GM18502 (cell line): ENCODE measurements around the gene DDX42.

Experiments
- ATAC-seq: cut with Tn5 transposase; IDR thresholded peaks from one replicate; pipeline ENCODE4 v1.9.1; 2021; ENCODE audit warnings: mild to moderate bottlenecking; ENCODE audit not compliant: unreplicated experiment, poor library complexity

Gene DDX42

DNA sequence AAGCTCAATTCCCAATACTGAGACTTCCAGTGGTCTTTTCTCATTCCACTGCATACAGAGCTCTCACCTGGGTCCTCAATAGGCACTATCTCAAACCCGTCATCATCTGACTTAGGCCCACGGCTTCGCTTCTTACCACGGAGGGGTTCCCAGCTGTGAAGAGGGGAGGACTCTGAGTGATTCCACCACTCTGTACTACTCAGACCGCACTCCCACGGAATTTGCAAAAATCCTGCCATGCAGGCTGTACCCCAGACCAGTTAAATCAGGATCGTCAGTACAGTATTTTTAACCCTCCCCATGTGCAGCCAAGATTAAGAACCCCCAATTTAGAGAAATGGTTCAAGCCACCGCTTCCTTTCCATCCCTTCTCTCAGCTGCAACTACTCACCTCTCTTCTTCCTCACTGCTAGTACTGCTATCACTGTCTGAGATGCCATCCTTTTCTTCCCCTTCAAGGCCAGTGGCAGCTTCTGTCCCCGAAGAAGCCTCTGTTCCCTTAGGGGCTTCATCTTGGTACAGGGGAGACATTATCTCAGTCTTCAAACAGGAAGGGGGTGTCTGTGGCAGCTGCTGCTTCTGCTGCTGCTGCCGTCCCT is 47.1 kb downstream of the DDX42 start:
- ATAC-seq = no peak

DNA sequence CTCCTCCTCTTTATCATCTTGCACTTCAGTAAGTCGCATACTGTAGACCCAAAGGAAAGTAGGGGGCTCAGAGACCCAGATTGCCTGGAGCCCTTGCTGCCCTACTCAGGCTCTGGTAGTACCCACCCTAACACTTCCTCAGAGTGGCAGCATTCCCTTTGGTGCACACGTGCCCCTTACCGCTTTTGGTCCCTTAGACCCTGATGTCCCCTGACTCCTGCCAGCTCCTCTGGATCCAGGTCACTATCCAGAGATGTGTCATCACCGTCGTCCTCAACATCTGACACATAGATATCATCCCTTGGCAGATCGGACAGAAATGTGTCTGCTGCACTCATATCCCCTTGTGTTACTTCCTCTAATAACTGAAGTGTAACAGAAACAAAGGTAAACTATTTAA is 47.8 kb downstream of the DDX42 start:
- no peak for ATAC-seq

DNA sequence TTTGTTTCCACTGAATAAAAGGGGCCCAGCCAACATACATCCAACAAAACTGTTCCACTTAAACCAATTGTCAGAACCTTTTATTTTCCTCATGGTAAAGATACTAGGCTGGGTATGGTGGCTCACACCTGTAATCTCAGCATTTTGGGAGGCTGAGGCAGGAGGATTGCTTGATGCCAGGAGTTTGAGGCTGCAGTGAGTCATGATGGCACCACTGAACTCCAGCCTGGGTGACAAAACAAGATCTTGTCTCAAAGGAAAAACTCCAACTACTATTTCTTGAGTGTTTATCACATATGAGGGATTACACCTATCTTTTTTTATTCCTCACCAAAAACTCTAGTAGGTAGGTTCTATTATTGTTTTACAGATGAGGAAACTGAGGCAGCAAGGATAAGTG is 48.6 kb downstream of the DDX42 start:
- no peak for ATAC-seq

DNA sequence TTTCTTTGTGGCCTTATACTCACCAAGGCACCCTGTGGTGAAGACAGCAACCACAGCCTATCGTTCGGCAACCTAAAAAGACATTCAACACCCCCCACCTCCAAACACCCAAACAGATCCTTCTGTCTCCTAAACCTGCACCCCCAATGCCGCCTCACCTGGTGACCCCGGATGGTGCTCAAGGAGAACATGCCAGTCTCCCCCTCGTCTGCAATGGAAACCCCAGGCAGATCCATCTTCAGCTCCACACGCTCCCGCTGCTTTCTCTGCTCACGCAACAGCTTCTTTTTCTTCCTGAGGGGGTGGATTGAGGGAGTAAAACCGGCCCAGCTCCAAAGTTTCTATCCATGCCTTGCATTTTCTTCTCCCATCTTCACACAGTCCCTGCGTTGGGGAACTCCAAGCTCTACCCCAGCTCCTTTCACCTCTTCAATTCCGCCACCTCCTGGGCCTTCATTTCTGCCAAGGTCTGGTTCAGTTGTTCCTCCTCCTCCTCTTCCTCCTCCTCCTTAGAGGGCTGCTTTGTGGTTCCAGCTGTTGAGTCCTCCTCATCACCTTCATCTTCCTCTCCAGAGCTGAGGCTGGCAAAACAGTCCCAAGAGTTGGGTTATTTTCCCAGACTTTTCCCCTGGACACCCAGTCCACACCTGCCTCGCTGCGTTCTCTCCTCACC is 49.8 kb downstream of the DDX42 start:
- no peak for ATAC-seq

DNA sequence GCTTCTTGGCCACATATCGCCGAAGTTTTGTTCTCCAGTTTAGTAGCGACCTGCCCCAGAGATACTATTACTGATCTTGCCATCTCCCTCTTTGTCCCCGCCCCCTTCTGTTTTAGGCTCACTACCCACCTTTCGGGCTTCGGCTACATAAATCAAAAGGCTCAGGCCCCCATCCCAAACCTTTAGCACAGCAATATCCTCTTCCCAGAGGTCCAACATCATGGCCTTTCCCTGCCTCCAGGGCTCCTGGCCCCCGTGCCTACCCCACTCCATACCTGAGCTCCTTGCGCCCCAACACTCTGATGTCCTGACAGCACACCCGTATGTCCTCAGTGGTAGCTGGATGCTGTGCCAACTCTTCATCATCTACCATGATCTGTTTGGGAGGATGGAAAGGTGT is 50.4 kb downstream of the DDX42 start:
- ATAC-seq = no peak

DNA sequence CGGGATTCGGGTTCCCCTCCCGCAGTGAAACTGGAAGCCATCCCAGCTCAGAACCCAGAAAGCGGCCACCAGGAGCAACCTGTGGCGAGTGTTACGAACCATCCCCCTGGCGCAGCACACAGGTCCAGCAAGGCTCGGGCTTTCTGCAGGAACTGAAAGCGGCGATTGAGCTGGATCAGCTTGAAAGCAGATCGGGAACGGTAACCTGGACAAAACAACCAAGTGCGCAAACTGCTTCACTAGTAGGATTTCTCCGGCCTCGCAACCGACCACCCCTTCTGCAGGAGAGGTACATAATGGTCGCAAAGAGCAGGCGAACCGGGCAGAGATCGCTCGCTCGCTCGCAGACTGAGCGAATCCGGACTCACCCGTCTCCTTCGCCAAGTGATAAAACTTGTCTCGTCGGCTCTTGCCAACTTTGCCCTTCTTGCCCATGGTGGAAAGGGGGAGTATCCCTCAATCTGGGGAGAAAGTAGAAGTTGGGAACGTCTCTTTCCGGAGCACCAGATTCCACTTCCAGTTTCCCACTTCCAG is 52.6 kb downstream of the DDX42 start:
- ATAC-seq = peak; percentile 4

DNA sequence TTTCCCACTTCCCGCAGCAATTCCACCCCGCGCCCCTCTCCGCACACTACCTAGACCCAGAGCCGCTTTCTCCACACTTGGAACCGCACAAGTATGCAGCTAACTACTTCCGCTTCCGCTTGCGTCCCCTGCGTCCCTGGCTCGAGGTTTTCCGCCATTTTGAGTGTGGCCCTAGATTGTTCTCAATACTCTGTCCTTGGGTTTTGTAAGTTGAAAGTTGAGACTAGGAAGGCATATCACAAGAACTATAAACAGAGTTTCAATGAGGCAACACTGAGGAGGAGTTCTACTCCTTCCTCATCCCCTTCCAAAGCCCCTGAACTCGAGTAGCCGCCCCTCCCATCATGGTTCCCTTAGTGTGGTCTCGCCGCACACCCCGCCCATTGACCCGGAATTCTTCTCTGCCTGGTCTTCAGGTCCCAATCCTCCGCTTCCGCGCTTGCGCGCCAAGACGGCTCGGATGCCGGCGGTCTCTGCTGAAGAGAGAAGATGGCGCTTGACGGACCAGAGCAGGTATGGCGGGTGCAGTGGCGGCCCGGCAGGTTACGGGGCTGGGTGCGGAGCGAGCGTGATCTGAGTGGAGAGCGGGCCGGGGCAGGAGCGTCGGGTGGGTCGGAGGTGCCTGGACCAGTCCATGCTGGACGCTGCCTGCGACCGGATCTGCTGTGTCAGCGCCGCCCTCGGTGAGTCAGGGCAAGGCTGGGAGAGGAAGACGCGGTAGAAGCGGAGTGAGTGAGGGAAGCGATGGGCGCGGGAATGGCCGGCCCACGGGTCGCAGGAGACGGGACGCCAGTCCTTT is 53.2 kb downstream of the DDX42 start, which contains the start of the genes FTSJ3 and PSMC5:
Gene FTSJ3 (minus strand): TSS at position 662 of the 799 bp plus-strand sequence. CDS start 761 bp downstream, outside the sequence.
Gene PSMC5 (plus strand): TSS at position 430 of the 799 bp plus-strand sequence. CDS start 60 bp downstream, at position 490.
- peak; percentile 87 for ATAC-seq

DNA sequence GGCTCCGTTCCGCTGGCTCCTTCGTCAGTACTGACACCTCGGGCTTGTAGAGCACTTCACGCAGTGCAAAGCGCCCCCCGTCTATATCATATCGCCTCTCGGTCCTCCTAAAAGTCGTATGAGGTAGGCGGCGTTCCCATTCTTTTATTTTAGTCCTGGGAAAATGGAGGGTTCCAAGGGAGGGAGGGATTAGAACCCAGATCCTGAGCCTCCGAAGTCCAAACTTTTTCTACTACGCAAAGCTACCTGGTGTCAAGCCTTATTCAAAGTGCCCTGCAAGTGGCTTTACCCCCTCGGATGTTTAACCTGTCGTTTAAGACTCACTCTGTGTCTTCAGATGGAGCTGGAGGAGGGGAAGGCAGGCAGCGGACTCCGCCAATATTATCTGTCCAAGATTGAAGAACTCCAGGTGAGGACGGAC is 53.8 kb downstream of the DDX42 start:
- ATAC-seq = no peak

DNA sequence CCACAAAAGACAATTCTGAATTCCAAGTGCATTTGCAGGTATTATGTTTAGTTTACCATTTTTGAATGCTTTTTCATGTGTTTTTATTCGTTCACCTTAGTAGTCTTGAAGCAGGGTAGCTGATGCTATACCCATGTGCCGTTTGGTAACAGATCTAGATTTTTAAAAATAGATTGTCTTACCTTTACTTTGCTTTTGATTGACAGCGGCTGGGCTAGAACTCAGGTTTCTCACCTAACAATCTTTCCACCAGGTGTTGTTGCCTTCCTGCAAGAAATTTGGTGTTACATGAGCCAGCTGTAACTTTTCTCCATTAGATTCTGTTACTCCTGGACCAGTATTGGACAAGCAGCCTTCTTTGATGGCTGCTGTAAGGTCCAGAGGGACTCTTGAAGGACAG is 55.0 kb downstream of the DDX42 start:
- ATAC-seq = no peak

DNA sequence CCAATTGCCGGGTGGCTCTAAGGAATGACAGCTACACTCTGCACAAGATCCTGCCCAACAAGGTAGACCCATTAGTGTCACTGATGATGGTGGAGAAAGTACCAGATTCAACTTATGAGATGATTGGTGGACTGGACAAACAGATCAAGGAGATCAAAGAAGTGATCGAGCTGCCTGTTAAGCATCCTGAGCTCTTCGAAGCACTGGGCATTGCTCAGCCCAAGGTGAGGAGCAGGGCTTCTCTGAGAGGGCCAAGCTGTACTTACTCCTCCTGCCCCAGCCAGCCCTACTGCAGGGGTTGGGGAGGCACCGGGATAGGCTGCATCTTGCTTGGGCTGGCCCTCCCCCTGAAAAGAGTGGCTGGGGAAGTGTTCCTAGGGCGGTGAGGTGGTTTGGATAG is 56.3 kb downstream of the DDX42 start:
- ATAC-seq = no peak

DNA sequence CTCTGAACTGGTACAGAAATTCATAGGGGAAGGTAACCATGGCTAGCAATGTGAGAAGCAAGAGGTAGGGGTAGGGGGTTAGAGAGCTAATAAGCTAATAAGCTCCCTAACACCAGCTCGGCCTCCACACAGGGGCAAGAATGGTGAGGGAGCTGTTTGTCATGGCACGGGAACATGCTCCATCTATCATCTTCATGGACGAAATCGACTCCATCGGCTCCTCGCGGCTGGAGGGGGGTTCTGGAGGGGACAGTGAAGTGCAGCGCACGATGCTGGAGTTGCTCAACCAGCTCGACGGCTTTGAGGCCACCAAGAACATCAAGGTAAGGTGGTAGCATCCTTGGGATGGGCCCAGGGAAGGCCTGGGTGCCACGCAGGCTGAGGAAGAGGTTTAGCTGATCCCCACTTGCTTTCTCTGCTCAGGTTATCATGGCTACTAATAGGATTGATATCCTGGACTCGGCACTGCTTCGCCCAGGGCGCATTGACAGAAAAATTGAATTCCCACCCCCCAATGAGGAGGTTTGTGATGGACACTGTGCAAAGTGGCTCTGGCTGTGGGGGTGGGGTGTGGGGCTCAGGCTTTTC is 57.0 kb downstream of the DDX42 start:
- no peak for ATAC-seq

DNA sequence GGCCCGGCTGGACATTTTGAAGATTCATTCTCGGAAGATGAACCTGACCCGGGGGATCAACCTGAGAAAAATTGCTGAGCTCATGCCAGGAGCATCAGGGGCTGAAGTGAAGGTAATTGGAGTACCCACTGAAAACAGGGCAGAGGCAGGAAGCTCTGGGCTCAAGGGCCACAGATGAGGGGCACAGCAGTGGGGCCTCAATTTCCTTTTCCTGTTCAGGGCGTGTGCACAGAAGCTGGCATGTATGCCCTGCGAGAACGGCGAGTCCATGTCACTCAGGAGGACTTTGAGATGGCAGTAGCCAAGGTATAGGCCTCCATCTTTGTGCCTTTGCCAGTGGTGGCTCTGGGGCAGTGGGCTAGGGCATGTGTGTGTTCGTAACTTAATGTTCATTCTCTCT is 57.5 kb downstream of the DDX42 start:
- no peak for ATAC-seq

DNA sequence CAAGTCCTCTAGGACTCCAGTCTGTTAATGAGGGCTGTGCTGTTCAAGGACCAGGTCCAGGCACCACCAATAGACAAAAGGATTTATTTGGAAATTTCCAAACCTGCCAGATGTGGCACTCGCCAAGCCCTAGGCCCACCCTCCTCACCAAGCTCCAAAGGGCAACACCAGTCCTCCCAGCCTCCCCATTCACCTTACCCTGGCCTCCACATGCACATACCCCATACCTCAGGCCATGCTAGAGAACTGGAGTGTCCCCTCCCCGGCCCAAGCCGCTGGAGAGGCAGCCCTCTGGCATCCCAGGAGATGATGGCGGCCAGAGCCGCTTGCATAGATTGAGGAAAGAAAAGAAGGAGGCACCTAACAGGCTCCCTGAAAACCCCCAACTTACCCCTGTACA is 58.0 kb downstream of the DDX42 start:
- ATAC-seq = no peak

DNA sequence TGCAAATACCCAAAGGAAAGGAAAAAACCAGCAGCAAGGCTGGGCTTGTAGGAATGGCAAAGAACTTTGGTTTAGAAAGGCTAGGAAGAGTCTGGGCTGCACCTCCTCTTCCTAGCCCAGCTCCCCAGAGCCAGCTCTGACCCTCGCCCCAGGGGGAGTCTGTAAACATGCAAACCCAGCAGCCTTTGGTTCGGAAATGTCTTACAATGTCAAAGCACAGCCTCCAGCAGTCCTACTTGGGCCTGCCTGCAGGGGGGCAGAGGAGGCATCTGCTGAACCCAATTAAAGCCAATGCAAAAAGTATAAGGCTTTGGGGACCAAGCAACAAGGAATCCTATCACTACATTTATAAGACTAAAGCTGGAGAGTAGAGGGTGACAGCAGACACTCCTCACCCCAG is 58.5 kb downstream of the DDX42 start:
- no peak for ATAC-seq

DNA sequence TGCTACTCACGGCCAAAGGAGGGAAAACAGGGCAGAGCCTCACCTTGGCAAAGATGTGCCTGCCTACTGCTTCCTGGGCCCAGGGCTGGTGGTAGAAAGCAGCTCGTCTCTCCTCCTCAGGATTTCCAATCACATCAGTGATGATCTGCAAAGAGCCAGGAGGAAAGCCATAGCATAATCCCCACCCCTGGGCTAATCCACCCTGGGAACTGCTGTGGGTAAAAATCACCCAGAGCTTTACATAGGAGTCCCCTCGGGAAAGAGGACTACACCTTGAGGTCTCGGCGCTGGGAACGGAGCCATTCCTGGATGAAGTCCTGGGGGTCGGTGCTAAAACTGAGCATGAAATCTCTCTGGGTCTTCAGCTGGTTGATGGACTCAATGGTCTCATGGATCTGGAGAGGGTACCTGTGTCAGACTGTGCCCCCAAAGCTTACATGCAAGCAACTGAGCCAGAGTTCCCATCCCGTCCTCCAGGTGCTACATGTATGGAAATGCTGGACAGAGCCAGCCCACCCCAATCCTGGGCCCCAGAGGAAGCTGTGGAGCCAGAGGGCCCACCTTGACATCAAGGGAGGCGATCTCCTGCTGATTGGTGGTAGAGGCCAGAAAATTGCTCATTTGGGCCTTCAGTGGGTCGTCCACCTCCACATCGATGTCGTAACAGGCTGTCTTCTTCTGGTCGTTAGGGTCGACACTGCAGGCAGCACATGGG is 59.2 kb downstream of the DDX42 start:
- ATAC-seq = no peak

DNA sequence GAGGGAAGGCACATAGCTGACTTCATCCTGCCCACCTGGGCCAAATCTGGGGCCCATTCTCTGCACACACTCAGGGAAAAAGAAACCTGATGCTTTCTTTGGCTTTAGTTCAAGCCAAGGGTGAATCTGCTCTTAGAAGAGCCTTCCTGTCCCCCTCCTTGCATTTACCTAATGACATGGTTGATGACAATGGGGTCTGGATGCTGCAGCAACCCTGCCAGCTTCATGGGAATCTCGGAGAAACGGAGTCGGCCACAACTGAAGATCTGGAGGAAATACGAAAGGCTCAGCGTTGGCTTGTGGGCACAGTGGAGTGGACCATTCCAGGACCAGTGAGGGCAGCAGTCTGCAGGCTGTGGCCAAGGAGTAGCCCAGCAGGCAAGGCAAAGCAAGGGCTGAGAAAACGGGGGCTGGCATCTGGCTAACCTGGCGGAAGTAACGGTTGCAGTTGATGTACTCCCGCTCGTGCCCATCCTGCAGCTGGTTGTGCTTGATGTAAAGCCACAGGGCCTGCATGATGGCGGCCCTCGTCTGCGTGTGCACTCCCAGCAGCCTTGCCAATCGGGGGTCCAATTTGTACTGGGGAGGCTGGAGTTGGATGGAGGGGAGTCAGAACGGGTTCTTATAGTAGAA is 59.9 kb downstream of the DDX42 start:
- no peak for ATAC-seq

DNA sequence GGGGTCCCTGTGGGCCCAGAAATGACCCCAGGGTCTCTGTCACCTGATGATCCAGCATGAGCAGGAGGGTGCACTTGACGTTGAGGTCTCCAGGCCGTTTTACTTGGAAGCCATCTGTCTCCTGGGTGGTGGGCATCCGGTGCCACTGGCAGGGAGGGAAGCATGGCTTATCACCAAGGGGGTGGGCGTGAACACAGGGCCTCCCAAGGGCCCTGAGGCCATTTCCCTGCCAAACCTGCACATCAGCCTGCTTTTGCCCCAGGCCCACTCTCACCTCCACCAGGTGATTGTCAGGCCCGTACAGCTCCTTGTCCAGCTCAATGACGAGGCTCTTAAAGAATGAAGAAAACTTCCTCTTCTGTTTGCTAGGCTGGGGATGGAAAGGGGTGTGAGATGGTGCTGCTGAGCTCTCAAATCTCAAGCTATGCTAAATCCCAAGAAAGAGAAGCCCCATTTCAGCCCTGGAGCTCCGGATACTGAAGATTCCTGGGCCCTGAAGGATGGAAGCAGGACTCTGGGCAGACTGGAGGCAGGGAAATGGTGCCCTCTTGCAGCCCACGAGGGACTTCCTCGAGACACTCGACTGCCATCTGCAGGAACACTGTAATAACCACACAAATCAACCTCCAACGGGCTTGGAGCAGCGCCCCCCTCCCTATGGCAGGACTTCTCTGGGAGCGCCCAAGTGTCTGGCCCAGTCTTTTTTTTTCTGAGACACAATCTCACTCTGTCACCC is 60.6 kb downstream of the DDX42 start:
- ATAC-seq = peak; percentile 70

DNA sequence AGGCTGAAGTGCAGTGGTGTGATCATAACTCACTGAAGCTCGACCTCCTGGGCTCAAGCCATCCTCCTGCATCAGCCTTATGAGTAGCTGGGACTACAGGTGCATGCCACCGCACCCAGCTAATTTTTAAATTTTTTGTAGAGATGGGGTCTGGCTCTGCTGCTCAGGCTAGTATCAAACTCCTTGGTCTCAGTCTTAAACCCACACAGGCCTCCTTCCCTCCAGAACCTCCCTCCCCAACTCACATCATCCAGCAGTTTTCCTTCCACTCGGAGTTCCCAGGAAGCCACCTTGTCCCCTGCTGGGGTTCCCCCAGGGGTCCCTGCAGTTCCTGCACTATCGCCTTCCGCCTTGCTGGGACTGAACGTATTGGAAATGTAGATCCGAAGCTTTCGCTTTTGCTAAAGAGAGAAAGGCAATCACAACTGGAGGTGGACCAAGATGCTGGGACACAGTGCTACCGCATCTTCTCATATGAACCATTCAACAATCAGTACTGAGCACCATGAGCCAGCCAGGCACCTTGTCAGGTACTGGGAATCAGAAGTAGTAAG is 61.3 kb downstream of the DDX42 start:
- no peak for ATAC-seq

DNA sequence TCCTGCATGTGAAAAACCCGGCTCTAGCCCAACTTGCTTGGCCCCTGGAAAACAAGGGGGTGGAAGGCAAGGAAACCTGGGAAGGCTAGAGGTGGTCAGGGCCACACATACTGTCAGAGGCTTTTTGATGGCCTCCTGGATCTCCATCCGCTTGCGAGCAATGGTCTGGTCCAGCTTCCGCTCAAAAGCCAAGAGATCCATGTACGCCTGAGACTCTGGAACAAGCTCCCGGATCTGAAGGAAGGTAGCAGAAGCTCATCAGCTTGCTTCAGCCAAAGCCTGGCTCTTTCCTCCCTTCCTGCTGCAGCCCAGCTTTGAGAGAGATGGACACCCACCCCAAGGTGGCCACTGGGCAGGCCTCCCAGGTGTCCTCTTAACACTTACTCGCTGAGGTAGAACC is 62.8 kb downstream of the DDX42 start:
- ATAC-seq = no peak
